Gastroesophageal sphincter (tissue), 3 donors: ENCODE measurements around the gene VTCN1.

Experiments used
- CTCF ChIP-seq, 4 experiments: fragments of 200-600 bp in 2 of 4; fragments of 450-650 bp in 2 of 4; sonication (generic) in 1 of 4; IDR thresholded peaks; one replicate each; pipeline ENCODE4 v1.5.1; 2017 to 2019; ENCODE audit warnings: antibody characterized with exemption in 4 of 4, mild to moderate bottlenecking in 2 of 4, moderate library complexity in 2 of 4
- EP300 ChIP-seq: sonication (generic); formaldehyde crosslinking; IDR thresholded peaks from one replicate; pipeline ENCODE4 v1.6.1; 2017; ENCODE audit warnings: antibody characterized with exemption, mild to moderate bottlenecking
- POLR2A ChIP-seq, 2 donors: fragments of 450-650 bp; IDR thresholded peaks; one replicate each; pipeline ENCODE4 v1.6.1; 2017; ENCODE audit warnings: antibody characterized with exemption in 2 of 2, mild to moderate bottlenecking in 2 of 2, moderate library complexity in 1 of 2
- POLR2AphosphoS5 ChIP-seq: sonication (generic); formaldehyde crosslinking; IDR thresholded peaks from one replicate; pipeline ENCODE4 v1.6.1; 2017; ENCODE audit warnings: antibody characterized with exemption

- TF ChIP-seq CTCF (IDR thresholded peaks at IDR 0.05): no peak
- no peak for TF ChIP-seq EP300
- no peak for TF ChIP-seq POLR2AphosphoS5
- no peak for TF ChIP-seq POLR2A (IDR thresholded peaks at IDR 0.05)
These were observed 100.0 kb downstream of the VTCN1 start for GRCh38 chr1:117110774-117111173.
